Tibial nerve (tissue), 4 donors: ENCODE measurements around the gene ATP6V0E2. TPM values are rescaled to one million over a fixed set of nuclear protein-coding genes. Genes with fewer than 3 reads are reported as not detected.

Source experiments
- DNase-seq, 2 donors: peaks; one replicate each; pipeline ENCODE4 v3.0.0-alpha.2; 2019; ENCODE audit warnings: low spot score in 2 of 2
- H3K27ac ChIP-seq, 4 donors: fragments of 200-600 bp; sonication (generic) in 3 of 4; one replicate each; pipeline ENCODE4 v1.5.1; 2017 to 2019; ENCODE audit warnings: mild to moderate bottlenecking in 1 of 4
- H3K27me3 ChIP-seq, 2 donors: fragments of 200-600 bp; sonication (generic) in 1 of 2; one replicate each; pipeline versions ENCODE4 v1.5.1 to v1.6.0; 2017 to 2019
- H3K36me3 ChIP-seq, 3 donors: fragments of 200-600 bp; sonication (generic); one replicate each; pipeline ENCODE4 v1.5.1; 2018 to 2019
- H3K4me1 ChIP-seq, 4 donors: fragments of 200-600 bp; sonication (generic) in 3 of 4; one replicate each; pipeline ENCODE4 v1.5.1; 2017 to 2019
- H3K4me3 ChIP-seq, 4 donors: fragments of 200-600 bp; sonication (generic) in 3 of 4; one replicate each; pipeline ENCODE4 v1.5.1; 2017 to 2019; ENCODE audit warnings: mild to moderate bottlenecking in 1 of 4, moderate library complexity in 1 of 4
- H3K9me3 ChIP-seq, 4 donors: fragments of 200-600 bp; sonication (generic) in 3 of 4; one replicate each; pipeline ENCODE4 v1.5.1; 2017 to 2019
- CTCF ChIP-seq, 5 experiments: fragments of 200-600 bp in 3 of 5; fragments of 450-650 bp in 2 of 5; sonication (generic) in 3 of 5; IDR thresholded peaks; one replicate each; pipeline ENCODE4 v1.5.1; 2016 to 2019; ENCODE audit warnings: antibody characterized with exemption in 5 of 5, mild to moderate bottlenecking in 3 of 5, moderate library complexity in 2 of 5
- EP300 ChIP-seq, 2 donors: sonication (generic); formaldehyde crosslinking; IDR thresholded peaks; one replicate each; pipeline ENCODE4 v1.6.1; 2017; ENCODE audit warnings: antibody characterized with exemption in 2 of 2, mild to moderate bottlenecking in 1 of 2
- POLR2A ChIP-seq, 2 donors: fragments of 450-650 bp; IDR thresholded peaks; one replicate each; pipeline ENCODE4 v1.6.1; 2017; ENCODE audit warnings: antibody characterized with exemption in 2 of 2, mild to moderate bottlenecking in 2 of 2, moderate library complexity in 2 of 2
- WGBS, 2 donors: methylation state at CpG; one replicate each; pipeline ENCODE4 v1.1.5; 2018; 5-methylcytosine and 5-hydroxymethylcytosine counted together
- total RNA-seq, 4 donors: library from RNA; depleted of rRNA; stranded (reverse); fragments of >200 nt; gene quantifications; one replicate each; pipeline ENCODE4 v1.1.0, GENCODE V29; 2016

The ATP6V0E2 gene
- total RNA-seq, 4 donors from 2014 or later: 28.7 to 49.5 (median 38.1) TPM

DNA sequence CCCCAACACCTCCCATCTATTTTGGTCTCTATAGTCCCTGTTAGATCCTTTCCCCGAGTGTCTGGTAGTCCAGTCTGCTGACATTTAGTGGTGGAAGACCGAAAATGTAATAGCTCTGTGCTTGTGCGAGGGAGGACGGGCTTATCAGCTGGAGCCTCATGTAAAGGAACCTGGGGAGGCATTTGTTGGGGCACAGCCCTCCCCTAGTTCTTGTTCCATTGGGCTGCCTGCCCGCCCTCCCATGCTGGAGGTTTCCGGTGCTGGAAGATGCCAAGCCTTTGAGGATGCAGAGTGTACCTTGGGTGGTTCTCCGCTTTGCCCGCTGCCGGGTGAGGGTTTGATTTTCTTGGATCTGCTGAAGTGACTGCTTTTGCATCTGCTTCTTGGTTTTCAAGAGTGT, 30.2 kb upstream of the ATP6V0E2 start:
- DNase-seq: no peak
- peaks cover 0 to 12% (median 5%) of the 10 kb centered on the region in 4 donors for H3K4me1 ChIP-seq
- H3K9me3 ChIP-seq: no peaks in the 10 kb centered on the region
- WGBS, 2 donors: 90 to 91% methylated on average over 9 of the region's 9 CpGs
- no peak overlapping the region for H3K27ac ChIP-seq
- no peaks in the 10 kb centered on the region for H3K27me3 ChIP-seq
- H3K36me3 ChIP-seq: peaks cover 0 to 41% (median 0%) of the 10 kb centered on the region in 3 donors
- no peak overlapping the region for H3K4me3 ChIP-seq
- TF ChIP-seq POLR2A (IDR thresholded peaks at IDR 0.05): no peak
- no peak for TF ChIP-seq CTCF (IDR thresholded peaks at IDR 0.05)
- TF ChIP-seq EP300 (IDR thresholded peaks at IDR 0.05): no peak

- Histone ChIP-seq H3K27ac (no peak overlapping the region), H3K4me1 (peaks cover 0 to 4% (median 2%) of the 10 kb centered on the region in 4 donors), H3K4me3 (no peak overlapping the region), H3K36me3 (peaks cover 0 to 50% (median 0%) of the 10 kb centered on the region in 3 donors), H3K9me3 (no peaks in the 10 kb centered on the region), H3K27me3 (no peaks in the 10 kb centered on the region)
- no peak for TF ChIP-seq CTCF (IDR thresholded peaks at IDR 0.05)
- no peak for TF ChIP-seq EP300 (IDR thresholded peaks at IDR 0.05)
- TF ChIP-seq POLR2A (IDR thresholded peaks at IDR 0.05): no peak
- WGBS, 2 donors: 57 to 65% methylated on average over 6 of the region's 6 CpGs
- no peak for DNase-seq
These were observed 29.3 kb upstream of the ATP6V0E2 start for GRCh38 chr7:149844445-149844844.

DNA sequence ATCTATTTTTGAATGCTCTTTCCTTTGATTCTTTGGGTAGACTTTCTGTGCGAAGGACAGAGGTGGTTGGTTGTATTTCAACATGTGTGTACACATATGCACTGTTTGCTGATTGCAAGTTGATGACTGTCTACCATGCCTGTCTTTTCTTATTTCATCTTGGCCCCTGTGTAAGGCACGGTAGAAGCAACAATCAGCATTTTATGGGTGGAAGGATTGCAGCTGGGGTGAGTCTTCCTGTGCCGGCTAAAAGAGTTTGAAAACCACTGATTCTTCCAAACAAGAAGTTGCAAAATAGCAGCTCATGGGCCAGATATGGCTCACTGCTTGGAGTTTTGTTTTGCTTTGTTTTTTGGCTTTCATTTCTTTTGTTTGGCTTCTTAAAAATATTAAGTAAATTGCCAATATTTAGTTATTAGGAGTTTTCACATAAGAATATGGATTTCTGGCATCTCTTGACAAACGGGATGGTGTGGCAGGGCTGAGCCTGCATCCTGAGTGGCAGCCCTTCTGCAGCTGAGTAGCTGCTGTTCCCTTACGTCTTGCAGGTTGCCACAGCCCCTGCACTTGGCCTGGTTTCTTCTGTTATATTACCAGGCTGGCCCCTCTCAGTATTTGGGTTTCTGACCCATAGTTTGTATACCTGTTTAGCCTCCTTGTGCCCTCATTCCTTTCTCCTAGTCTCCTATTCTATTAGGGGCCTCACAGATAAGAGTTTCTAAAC, 28.4 kb upstream of the ATP6V0E2 start:
- Histone ChIP-seq H3K4me3 (no peak overlapping the region), H3K36me3 (peaks cover 0 to 59% (median 5%) of the 10 kb centered on the region in 3 donors), H3K9me3 (no peaks in the 10 kb centered on the region), H3K27me3 (no peaks in the 10 kb centered on the region), H3K27ac (no peak overlapping the region), H3K4me1 (no peaks in the 10 kb centered on the region)
- TF ChIP-seq CTCF (IDR thresholded peaks at IDR 0.05) (no peak), POLR2A (IDR thresholded peaks at IDR 0.05) (no peak), EP300 (IDR thresholded peaks at IDR 0.05) (no peak)
- WGBS, 2 donors: 77 to 83% methylated on average over 5 of the region's 5 CpGs
- no peak for DNase-seq

- H3K36me3 ChIP-seq: peaks cover 0 to 65% (median 7%) of the 10 kb centered on the region in 3 donors
- 89 to 97% methylated on average over 9 of the region's 9 CpGs for WGBS, 2 donors
These were observed 27.7 kb upstream of the ATP6V0E2 start for GRCh38 chr7:149846021-149846420.

More at GRCh38 chr7:149846021-149846420, 27.7 kb upstream of the ATP6V0E2 start:
- no peaks in the 10 kb centered on the region for H3K27me3 ChIP-seq
- DNase-seq: no peak
- no peaks in the 10 kb centered on the region for H3K9me3 ChIP-seq
- no peak overlapping the region for H3K4me3 ChIP-seq
- TF ChIP-seq CTCF (IDR thresholded peaks at IDR 0.05) (no peak), POLR2A (IDR thresholded peaks at IDR 0.05) (no peak), EP300 (IDR thresholded peaks at IDR 0.05) (no peak)
- no peak overlapping the region for H3K27ac ChIP-seq
- no peaks in the 10 kb centered on the region for H3K4me1 ChIP-seq
